Ectodermal cell (in vitro differentiated cells): Measurements from ENCODE around the gene FGF22. TPM values are rescaled to one million over a fixed set of nuclear protein-coding genes. Genes with fewer than 3 reads are reported as not detected.

Experiments used
- H3K27ac ChIP-seq: 2 replicates; pipeline ENCODE4 v1.7.0; 2013; ENCODE audit warnings: mild to moderate bottlenecking, low read depth, low read length; ENCODE audit not compliant: insufficient read depth, poor library complexity, severe bottlenecking
- H3K27me3 ChIP-seq: 2 replicates; pipeline ENCODE4 v1.7.0; 2013; ENCODE audit warnings: mild to moderate bottlenecking, low read length; ENCODE audit not compliant: insufficient read depth, control insufficient read depth, poor library complexity, severe bottlenecking
- H3K36me3 ChIP-seq: one replicate; pipeline ENCODE4 v1.7.0; 2013; ENCODE audit warnings: low read length; ENCODE audit not compliant: control insufficient read depth, insufficient read depth
- H3K4me1 ChIP-seq: one replicate; pipeline ENCODE4 v1.7.0; 2013; ENCODE audit warnings: low read length; ENCODE audit not compliant: control insufficient read depth, insufficient read depth
- H3K4me3 ChIP-seq: 2 replicates; pipeline ENCODE4 v1.7.0; 2013; ENCODE audit warnings: low read depth, low read length, control low read depth; ENCODE audit not compliant: insufficient read depth
- H3K9me3 ChIP-seq: 2 replicates; pipeline ENCODE4 v1.7.0; 2013; ENCODE audit warnings: mild to moderate bottlenecking, low read length, moderate library complexity; ENCODE audit not compliant: control insufficient read depth
- WGBS, 2 experiments: methylation state at CpG; one replicate each; pipeline ENCODE4 v1.1.7; 2013; ENCODE audit warnings: missing lambda C conversion rate in 2 of 2; 5-methylcytosine and 5-hydroxymethylcytosine counted together
- polyA plus RNA-seq, 4 experiments: library from polyadenylated mRNA; stranded (reverse); fragments of 50-300 nt; gene quantifications; one replicate each; pipeline ENCODE4 v1.2.3, GENCODE V29; 2013

FGF22 gene
- polyA plus RNA-seq (2013, experiment 1 of 4), result 0.43 TPM
- polyA plus RNA-seq (2013, experiment 2 of 4), result 0.34 TPM
- 0.53 TPM for polyA plus RNA-seq (2013, experiment 3 of 4)
- 0.20 TPM for polyA plus RNA-seq (2013, experiment 4 of 4)

DNA sequence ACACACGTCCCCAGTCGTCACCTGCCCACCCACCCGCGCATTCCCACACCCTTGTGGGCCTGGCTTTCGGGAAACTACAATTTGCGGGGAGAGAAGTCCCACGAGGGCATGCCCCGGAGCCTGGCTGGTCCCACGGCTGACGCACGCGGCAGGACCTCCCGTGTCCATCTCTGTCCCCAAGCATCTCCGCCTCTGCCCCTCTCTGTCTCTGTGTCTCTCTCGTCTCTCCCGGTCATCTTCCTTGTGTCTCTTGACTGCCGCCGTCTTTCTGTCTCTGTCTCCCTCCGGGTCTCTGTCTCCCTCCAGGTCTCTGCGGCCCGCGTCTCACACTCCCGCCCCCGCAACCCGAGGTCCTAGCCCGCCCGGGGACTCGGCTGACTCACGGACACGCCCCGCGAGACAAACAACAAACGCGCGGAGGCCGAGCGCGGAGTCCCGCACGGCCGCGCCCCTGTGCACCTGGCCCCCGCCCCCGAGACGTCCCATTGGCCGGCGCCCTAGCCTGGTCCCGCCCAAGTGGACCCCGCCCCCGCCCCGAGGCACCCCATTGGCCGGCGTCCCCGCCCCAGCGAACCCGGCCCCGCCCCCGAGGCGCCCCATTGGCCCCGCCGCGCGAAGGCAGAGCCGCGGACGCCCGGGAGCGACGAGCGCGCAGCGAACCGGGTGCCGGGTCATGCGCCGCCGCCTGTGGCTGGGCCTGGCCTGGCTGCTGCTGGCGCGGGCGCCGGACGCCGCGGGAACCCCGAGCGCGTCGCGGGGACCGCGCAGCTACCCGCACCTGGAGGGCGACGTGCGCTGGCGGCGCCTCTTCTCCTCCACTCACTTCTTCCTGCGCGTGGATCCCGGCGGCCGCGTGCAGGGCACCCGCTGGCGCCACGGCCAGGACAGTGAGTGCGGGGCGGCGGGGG lies at the start of gene FGF22:
Gene FGF22 (plus strand): TSS at position 627 of the 908 bp plus-strand sequence. CDS start 47 bp downstream, at position 674.
- H3K4me1 ChIP-seq, result peaks cover 2% of the 10 kb centered on the region
- peaks cover 37% of the 10 kb centered on the region for H3K27me3 ChIP-seq
- H3K27ac ChIP-seq, result no peak within 1 kb of the TSS
- H3K36me3 ChIP-seq, result no peaks in the 10 kb centered on the region
- peak within 1 kb of the TSS; percentile 31 for H3K4me3 ChIP-seq
- WGBS, 2 experiments, result 8 to 9% methylated on average over 109 of the region's 109 CpGs
- no peaks in the 10 kb centered on the region for H3K9me3 ChIP-seq

DNA sequence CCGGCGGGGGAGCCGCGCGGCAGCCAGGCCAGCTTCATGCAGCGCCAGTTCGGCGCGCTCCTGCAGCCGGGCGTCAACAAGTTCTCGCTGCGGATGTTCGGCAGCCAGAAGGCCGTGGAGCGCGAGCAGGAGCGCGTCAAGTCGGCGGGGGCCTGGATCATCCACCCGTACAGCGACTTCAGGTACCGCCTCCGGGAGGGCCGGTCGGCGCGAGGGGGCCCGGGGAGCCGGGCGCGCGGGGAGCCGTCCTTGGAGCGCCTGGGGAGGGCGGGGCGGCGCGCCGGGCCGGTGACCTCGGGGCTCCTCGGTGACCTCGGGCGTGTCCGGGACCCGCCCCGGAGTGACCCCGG lies 49.3 kb upstream of the FGF22 start:
- Histone ChIP-seq H3K36me3 (no peaks in the 10 kb centered on the region), H3K4me3 (no peak overlapping the region), H3K27me3 (peaks cover 67% of the 10 kb centered on the region), H3K9me3 (no peaks in the 10 kb centered on the region), H3K27ac (no peak overlapping the region), H3K4me1 (no peaks in the 10 kb centered on the region)
- 3% methylated on average over 50 of the region's 50 CpGs for WGBS, 2 experiments

DNA sequence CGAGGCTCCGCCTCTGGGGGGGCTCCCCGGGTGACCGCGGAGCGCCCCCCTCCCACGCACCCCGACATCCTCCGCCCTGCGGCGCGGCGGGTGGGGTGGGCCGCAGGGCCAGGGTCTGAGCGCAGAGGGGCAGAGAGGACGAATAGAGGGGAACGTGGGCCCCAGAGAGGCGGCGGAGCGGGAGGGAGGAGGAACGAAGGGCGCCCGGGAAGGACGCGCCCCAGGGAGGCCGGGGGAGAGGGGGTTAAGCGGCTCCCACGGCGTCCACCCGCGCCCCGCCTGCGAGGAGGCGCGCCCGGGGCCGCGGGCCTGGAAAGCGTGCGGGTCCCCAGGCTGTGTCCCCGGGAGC lies 49.0 kb upstream of the FGF22 start:
- WGBS, 2 experiments, result 15 to 17% methylated on average over 41 of the region's 41 CpGs
- no peak overlapping the region for H3K4me3 ChIP-seq
- H3K27me3 ChIP-seq, result peaks cover 67% of the 10 kb centered on the region
- no peak overlapping the region for H3K27ac ChIP-seq
- no peaks in the 10 kb centered on the region for H3K9me3 ChIP-seq
- H3K4me1 ChIP-seq, result no peaks in the 10 kb centered on the region
- H3K36me3 ChIP-seq, result no peaks in the 10 kb centered on the region

DNA sequence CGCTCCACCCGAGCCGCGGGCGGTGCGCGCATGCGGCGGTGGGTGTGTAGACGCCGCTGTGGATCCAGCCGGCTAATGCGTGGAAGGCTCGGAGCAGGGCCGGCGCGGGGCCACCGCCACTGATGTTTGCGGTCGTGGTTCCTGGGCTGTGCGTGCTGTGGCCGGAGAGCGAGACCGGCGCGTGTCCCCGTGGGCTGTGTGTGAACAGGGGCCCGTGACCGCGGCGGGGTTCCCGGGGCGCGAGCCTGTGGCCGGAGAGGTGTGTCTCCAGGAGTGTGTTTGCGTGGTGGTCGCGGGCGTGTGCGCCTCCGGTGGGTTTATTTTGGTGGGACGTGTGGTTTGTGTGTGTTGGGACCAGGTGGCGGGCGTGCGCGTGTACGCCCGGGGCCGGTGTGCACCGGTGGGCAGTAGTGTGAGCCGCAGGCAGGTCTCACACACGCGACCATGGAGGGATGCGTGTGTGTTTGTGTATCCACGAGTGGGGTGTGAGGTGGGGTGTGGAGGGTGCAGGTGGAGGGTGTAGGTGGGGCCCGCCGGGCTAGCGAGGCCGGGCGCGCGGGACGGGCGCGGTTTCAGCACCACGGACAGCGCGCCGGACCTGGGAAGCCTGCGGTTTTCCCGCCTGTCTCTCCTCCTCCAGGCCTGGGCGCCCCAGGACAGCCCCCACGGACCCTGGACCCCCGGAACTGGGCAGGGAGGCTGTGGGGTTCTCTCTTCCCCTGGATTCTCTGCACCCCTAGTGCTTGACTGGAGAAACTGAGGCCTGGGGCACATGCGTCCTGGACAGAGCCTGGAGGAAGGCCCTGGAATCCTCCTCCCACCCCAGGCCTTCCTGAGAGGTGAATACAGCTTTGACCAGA lies 48.4 kb upstream of the FGF22 start:
- Histone ChIP-seq H3K27me3 (peaks cover 67% of the 10 kb centered on the region), H3K27ac (no peak overlapping the region), H3K36me3 (no peaks in the 10 kb centered on the region), H3K9me3 (no peaks in the 10 kb centered on the region), H3K4me1 (no peaks in the 10 kb centered on the region), H3K4me3 (no peak overlapping the region)
- 37 to 39% methylated on average over 75 of the region's 75 CpGs for WGBS, 2 experiments

DNA sequence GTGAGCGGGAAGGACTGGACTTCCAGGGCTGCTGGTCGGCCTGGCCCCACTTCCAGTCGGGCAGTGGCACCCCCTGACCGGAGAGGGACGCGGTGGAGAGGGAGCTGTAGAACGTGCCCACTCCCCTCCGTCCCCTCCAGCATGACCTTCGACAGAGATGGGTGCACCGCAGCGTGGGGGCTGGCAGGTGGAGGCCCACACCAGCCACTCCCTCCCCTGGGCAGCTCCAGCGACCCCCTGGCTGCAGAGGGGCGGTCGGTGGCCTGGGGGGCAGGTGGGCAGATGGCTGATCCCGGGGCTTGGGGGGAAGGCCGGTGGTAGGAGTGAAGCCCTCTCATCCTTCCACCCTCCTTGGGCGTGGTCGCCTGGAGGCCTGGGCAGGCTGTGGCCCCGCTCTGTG lies 47.6 kb upstream of the FGF22 start:
- Histone ChIP-seq H3K27me3 (peaks cover 67% of the 10 kb centered on the region), H3K4me3 (no peak overlapping the region), H3K4me1 (no peaks in the 10 kb centered on the region), H3K27ac (no peak overlapping the region), H3K36me3 (no peaks in the 10 kb centered on the region), H3K9me3 (no peaks in the 10 kb centered on the region)
- WGBS, 2 experiments, result 86 to 88% methylated on average over 19 of the region's 19 CpGs

DNA sequence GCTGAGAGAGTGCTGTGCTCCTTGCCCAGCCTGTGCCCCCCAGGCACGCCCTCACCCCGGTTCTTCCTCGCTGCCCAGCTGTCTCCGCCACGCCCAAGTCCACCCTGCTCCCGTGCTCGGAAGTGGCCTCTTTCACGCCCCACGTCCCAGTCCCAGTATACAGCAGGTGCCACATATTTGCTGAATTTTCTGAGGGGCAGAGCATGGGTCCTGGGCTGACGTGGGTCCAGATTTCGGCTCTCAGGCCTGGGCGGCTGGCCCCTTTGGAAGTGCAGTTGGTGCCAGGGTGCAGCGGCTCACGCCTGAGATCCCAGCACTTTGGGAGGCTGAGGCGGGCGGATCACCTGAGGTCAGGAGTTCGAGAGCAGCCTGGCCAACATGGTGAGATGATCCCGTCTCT lies 46.6 kb upstream of the FGF22 start:
- WGBS, 2 experiments, result 88 to 92% methylated on average over 18 of the region's 18 CpGs
- Histone ChIP-seq H3K27ac (no peak overlapping the region), H3K36me3 (no peaks in the 10 kb centered on the region), H3K27me3 (peaks cover 62% of the 10 kb centered on the region), H3K9me3 (no peaks in the 10 kb centered on the region), H3K4me3 (no peak overlapping the region), H3K4me1 (no peaks in the 10 kb centered on the region)

DNA sequence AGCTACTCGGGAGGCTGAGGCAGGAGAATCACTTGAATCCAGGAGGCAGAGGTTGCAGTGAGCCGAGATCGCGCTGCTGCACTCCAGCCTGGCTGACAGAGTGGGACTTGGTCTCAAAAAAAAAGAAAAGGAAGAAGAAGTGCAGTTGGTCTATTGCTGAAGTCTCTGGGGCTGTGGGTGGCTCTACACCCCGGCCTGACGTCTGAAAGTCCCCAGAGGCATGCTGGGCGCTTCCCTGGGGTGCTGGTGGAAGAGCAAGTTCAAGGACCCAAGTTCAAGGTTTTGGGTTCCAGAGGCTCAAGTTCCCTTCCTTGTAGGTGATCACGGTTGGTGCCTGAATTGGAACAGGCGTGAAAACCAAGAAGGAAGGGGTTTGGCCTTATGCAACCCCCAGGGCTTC lies 46.2 kb upstream of the FGF22 start:
- Histone ChIP-seq H3K27me3 (peaks cover 57% of the 10 kb centered on the region), H3K27ac (no peak overlapping the region), H3K36me3 (no peaks in the 10 kb centered on the region), H3K4me1 (no peaks in the 10 kb centered on the region), H3K4me3 (no peak overlapping the region), H3K9me3 (no peaks in the 10 kb centered on the region)
- WGBS, 2 experiments, result 83 to 84% methylated on average over 9 of the region's 9 CpGs

DNA sequence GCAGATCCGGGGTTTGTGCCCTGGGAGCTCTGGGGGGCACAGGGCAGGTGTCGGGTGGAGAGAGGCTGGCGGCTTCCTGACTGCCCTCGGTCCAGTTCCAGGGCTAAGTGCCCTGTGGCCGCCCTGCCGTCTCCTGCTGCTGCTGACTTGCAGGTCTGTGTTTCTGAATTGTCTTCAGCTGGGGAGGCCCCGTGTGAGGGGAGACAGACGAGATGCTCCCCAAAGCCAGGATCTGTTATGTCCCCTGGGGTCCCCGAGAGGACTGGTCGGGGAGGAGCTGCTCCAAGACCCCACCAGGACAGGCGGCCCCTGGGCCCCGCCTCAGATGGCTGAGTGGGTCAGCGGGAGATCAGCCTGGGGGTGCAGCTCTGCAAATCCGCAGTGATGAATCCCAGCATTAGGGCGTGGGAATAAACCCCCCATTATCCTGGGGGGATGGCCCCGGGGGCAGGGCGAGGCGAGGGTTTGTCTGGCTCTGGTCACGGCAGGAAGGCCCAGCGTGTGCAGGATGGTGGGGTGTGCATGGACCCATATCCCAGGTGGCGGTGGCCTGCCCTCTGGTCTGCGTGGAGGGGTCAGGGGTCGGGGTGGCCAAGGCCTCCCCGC lies 45.3 kb upstream of the FGF22 start:
- WGBS, 2 experiments, result 89% methylated on average over 24 of the region's 24 CpGs
- Histone ChIP-seq H3K4me3 (no peak overlapping the region), H3K36me3 (no peaks in the 10 kb centered on the region), H3K9me3 (no peaks in the 10 kb centered on the region), H3K27ac (no peak overlapping the region), H3K27me3 (peaks cover 49% of the 10 kb centered on the region), H3K4me1 (no peaks in the 10 kb centered on the region)

DNA sequence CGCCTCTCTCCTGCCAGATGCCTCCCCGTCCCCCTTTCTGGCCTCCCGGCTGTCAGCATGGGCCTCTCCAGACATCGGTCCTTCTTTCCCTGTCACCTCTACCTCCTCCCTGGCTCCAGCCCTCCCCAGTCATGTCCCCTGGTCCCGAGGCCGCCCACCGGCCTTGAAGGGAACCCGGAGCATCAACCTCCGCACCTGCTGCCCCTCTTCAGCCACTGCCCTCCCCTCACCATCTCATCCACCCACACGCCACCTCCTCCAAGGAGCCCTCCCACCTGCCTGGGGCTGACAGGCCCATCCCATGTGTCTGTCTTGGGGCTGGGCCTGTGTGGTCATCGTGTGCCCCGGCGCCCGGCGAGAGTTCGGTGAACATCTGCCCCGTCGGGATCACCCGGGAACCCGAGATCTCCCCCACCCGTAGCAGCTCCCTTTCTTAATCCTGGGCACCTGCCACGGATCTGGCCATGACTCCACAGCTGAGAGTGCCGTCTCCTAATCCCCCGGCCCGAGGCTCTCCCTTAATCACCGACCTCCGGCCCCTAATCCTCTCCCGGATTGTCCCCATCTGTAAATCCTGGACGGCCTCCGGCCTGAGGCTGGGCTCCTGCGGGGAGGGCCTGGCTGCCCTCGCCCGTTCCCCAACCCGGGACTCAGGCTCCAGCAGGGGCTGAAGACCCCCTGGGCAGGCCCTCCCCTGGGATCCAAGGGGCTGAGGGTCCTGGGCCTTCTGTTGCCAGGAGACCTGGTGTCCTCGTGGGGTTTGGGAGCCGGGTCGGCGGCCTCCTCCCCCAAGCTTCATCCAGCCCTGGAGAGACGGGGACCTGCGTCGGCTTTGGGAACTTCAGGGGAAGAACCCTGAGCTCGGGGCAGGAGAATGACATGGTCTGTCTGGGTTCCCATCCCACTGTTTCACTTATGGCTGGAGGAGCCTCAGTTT lies 44.1 kb upstream of the FGF22 start:
- H3K9me3 ChIP-seq, result no peaks in the 10 kb centered on the region
- 74 to 80% methylated on average over 42 of the region's 42 CpGs for WGBS, 2 experiments

More for the DNA sequence above, 44.1 kb upstream of the FGF22 start:
- peaks cover 42% of the 10 kb centered on the region for H3K27me3 ChIP-seq
- H3K4me1 ChIP-seq, result no peaks in the 10 kb centered on the region
- no peaks in the 10 kb centered on the region for H3K36me3 ChIP-seq
- H3K27ac ChIP-seq, result peak overlapping the region; percentile 16
- H3K4me3 ChIP-seq, result no peak overlapping the region
